Body of pancreas (tissue), 4 donors: ENCODE data around the gene OR51A7.

ENCODE experiments used
- CTCF ChIP-seq, 7 experiments: fragments of 450-650 bp in 4 of 7; fragments of 200-600 bp in 3 of 7; sonication (generic) in 3 of 7; IDR thresholded peaks; one replicate each; pipeline ENCODE4 v1.5.1; 2016 to 2019; ENCODE audit warnings: antibody characterized with exemption in 7 of 7
- POLR2A ChIP-seq, 3 donors: fragments of 450-650 bp; IDR thresholded peaks; one replicate each; pipeline ENCODE4 v1.6.1; 2016; ENCODE audit warnings: antibody characterized with exemption in 3 of 3, mild to moderate bottlenecking in 2 of 3

DNA sequence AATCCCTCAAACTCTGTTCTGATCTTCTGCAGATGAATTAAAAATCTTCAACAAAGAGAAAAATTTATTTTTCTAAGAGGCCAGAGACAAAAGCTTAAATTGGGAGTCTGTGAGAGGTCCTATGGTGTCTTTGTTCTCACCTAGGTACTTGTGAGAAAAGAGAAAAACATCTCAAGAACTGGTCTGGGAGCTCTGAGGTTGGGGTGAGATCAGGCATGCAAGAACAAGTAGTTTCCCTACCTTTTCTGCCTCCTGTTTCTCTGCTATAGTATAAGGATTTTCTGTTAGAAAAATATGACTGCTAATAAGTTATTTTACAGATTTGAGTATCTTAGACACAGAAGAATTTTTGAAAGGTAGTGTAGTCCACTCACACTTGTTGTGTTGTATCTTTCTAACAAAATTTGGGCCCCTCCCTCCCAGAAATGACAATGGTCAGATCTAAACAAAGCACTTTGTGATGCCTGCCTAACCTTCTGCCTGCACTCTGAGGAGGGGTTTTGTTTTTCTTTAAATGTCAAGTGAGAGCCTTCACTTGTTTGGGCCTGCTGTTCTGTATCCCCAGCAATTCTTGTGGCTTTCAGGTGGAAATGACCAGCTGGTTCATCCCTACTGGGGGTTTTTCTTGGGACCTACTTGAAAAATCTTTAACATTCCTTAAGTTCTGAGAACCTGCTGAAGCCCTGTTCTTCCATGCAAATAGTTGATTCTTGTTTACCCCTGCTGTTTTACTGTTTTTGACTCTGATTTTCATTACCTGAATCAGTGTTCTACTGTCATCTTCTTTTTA lies 40.9 kb upstream of the OR51A7 start:
- TF ChIP-seq CTCF (IDR thresholded peaks at IDR 0.05) (no peak), POLR2A (IDR thresholded peaks at IDR 0.05) (no peak)
